GM23338 (cell line): ENCODE measurements around the gene DUSP7.

Experiments used
- CTCF ChIP-seq, 2 experiments: fragments of 200-600 bp in 1 of 2; sonication (generic) in 1 of 2; conservative IDR thresholded peaks; 2 replicates each; pipeline versions ENCODE4 v1.5.1 to v1.6.1; 2016 to 2017; ENCODE audit warnings: antibody characterized with exemption in 2 of 2, low read depth in 2 of 2, mild to moderate bottlenecking in 2 of 2, moderate library complexity in 1 of 2
- EZH2 ChIP-seq: fragments of 200-600 bp; sonication (generic); IDR thresholded peaks from one replicate; pipeline ENCODE4 v1.8.0; 2017; ENCODE audit warnings: antibody characterized with exemption, mild to moderate bottlenecking, low read depth; ENCODE audit not compliant: unreplicated experiment
- REST ChIP-seq: IDR thresholded peaks from one replicate; pipeline ENCODE4 v1.6.1; 2018; ENCODE audit warnings: antibody characterized with exemption; ENCODE audit not compliant: unreplicated experiment

- TF ChIP-seq CTCF (conservative IDR thresholded peaks at IDR 0.05; ENCODE audit: low read depth in 2 of 2) (no peak), EZH2 (no peak), REST (no peak)
Measured at GRCh38 chr3:52030714-52031310, 25.6 kb downstream of the DUSP7 start.
